K562 (cell line): Measurements from ENCODE around the gene PROK2. TPM values are rescaled to one million over a fixed set of nuclear protein-coding genes. Genes with fewer than 3 reads are reported as not detected.

ENCODE experiments used
- ATAC-seq: fragments of 200-7000 bp; cut with Tn5 transposase; 3 replicates; pipeline ENCODE4 v1.9.1; 2020; ENCODE audit warnings: moderate library complexity
- BruUV-seq: library from RNA; stranded (reverse); fragments of 400-500 nt; replicated peaks from 2 replicates; lab custom pipeline; 2021; lab: Mats Ljungman, UMichigan
- CTCF ChIA-PET: fragments of 300-600 bp; formaldehyde crosslinking; extraction: SDS; loops from one replicate; lab custom pipeline; 2021; ENCODE audit warnings: low intra/inter-chr PET ratio; lab: Yijun Ruan, JAX
- POLR2A ChIA-PET: fragments of 300-600, 350-650 bp; sonication (Branson Sonifier 250); formaldehyde crosslinking; extraction: SDS; loops from one replicate; lab custom pipeline; 2021; ENCODE audit warnings: antibody characterized with exemption, inconsistent platforms; lab: Yijun Ruan, JAX
- DNase-seq, 4 experiments: peaks; one replicate each; pipeline versions ENCODE4 v3.0.0 to v3.0.0-alpha.2; 2011 to 2018; ENCODE audit warnings: low spot score in 3 of 4, mixed read lengths in 3 of 4; ENCODE audit errors: extremely low read depth in 1 of 4
- FAIRE-seq: peaks from 2 replicates; lab custom pipeline; 2011; peaks lifted over from hg19 to GRCh38; lab: Jason Lieb, UNC
- H2AFZ ChIP-seq: 2 replicates; pipeline ENCODE4 v1.6.0; 2011; ENCODE audit warnings: low read depth, low read length, control low read depth, inconsistent platforms
- H3K27ac ChIP-seq: fragments of 200-600 bp; 3 replicates; pipeline ENCODE4 v1.8.0; 2011; ENCODE audit warnings: low read depth, mild to moderate bottlenecking, control low read depth, inconsistent platforms, low read length, moderate library complexity, mixed read lengths; ENCODE audit errors: extremely low read depth
- H3K27me3 ChIP-seq, 2 experiments: fragments of 300-600 bp in 1 of 2; 2 replicates in 1 of 2; 3 replicates in 1 of 2; pipeline versions ENCODE4 v1.6.0 to v1.8.0; 2011; ENCODE audit warnings: inconsistent platforms in 2 of 2, low read length in 2 of 2, mild to moderate bottlenecking in 1 of 2, mixed read lengths in 1 of 2, moderate library complexity in 1 of 2; ENCODE audit not compliant: control insufficient read depth in 2 of 2, insufficient read depth in 2 of 2
- H3K36me3 ChIP-seq: fragments of 300-600 bp; 3 replicates; pipeline ENCODE4 v1.8.0; 2011; ENCODE audit warnings: mild to moderate bottlenecking, low read length, inconsistent platforms; ENCODE audit not compliant: control insufficient read depth, insufficient read depth
- H3K4me1 ChIP-seq, 2 experiments: fragments of 200-600 bp in 1 of 2; replicated peaks in 1 of 2; 2 replicates in 1 of 2; 3 replicates in 1 of 2; pipeline versions ENCODE4 v1.5.1 to v1.8.0; 2011; ENCODE audit warnings: inconsistent platforms in 2 of 2, low read length in 2 of 2, mild to moderate bottlenecking in 1 of 2, mixed read lengths in 1 of 2, moderate library complexity in 1 of 2; ENCODE audit not compliant: control insufficient read depth in 2 of 2, insufficient read depth in 2 of 2
- H3K4me2 ChIP-seq: 2 replicates; pipeline ENCODE4 v1.6.1; 2011; ENCODE audit warnings: low read length, control low read depth, inconsistent platforms, mixed read lengths; ENCODE audit not compliant: insufficient read depth
- H3K4me3 ChIP-seq: fragments of 200-600 bp; sonication (generic), shearing (Covaris generic); 2 replicates; pipeline ENCODE4 v1.5.1; 2016; ENCODE audit warnings: control low read depth, inconsistent platforms
- H3K79me2 ChIP-seq: fragments of 200-600 bp; 3 replicates; pipeline ENCODE4 v1.8.0; 2011; ENCODE audit warnings: low read length, inconsistent platforms; ENCODE audit not compliant: control insufficient read depth, insufficient read depth
- H3K9ac ChIP-seq, 2 experiments: 2 replicates each; pipeline versions ENCODE4 v1.6.0 to v1.6.1; 2011; ENCODE audit warnings: low read depth in 2 of 2, low read length in 2 of 2, control low read depth in 1 of 2, inconsistent platforms in 1 of 2, mild to moderate bottlenecking in 1 of 2, mixed read lengths in 1 of 2; ENCODE audit not compliant: insufficient read depth in 1 of 2
- H3K9me1 ChIP-seq: one replicate; pipeline ENCODE4 v1.6.0; 2011; ENCODE audit warnings: inconsistent platforms, mild to moderate bottlenecking, low read length, moderate library complexity; ENCODE audit not compliant: control insufficient read depth, insufficient read depth
- H3K9me3 ChIP-seq: replicated peaks from 2 replicates; pipeline ENCODE4 v1.5.1; 2011; ENCODE audit warnings: low read depth, low read length, inconsistent platforms; ENCODE audit not compliant: control insufficient read depth, insufficient read depth
- H4K20me1 ChIP-seq: replicated peaks from 2 replicates; pipeline ENCODE4 v1.6.1; 2011; ENCODE audit warnings: low read length, inconsistent platforms, mixed read lengths; ENCODE audit not compliant: control insufficient read depth, insufficient read depth
- CREM ChIP-seq: IDR thresholded peaks from 2 replicates; pipeline ENCODE4 v1.6.1; 2014; ENCODE audit warnings: antibody characterized with exemption, low read depth
- GATAD2A ChIP-seq: fragments of 450-650 bp; IDR thresholded peaks from 2 replicates; pipeline ENCODE4 v1.6.1; 2017
- KHSRP ChIP-seq: fragments of 450-650 bp; IDR thresholded peaks from 2 replicates; pipeline ENCODE4 v1.6.1; 2017
- ZNF384 ChIP-seq: IDR thresholded peaks from 2 replicates; pipeline ENCODE4 v1.6.1; 2012; ENCODE audit warnings: low read depth, low read length, improper control_type of control experiment
- WGBS: fragments of 100-300 bp; shearing (Covaris generic); methylation state at CpG from one replicate; pipeline ENCODE4 v1.1.6; 2016; ENCODE audit warnings: low coverage, mixed read lengths; ENCODE audit not compliant: insufficient coverage; ENCODE audit errors: missing lambda C conversion rate; 5-methylcytosine and 5-hydroxymethylcytosine counted together
- in situ Hi-C: fragments of 300-500 bp; cut with MboI; formaldehyde crosslinking; loops from 4 replicates; pipeline ENCODE4 v1.15.0; 2018; ENCODE audit warnings: inconsistent platforms, mixed read lengths
- intact Hi-C: fragments of 100-400 bp; cut with micrococcal nuclease; formaldehyde crosslinking; loops from 2 replicates; pipeline ENCODE4 v1.14.2; 2022
- polyA plus RNA-seq, 8 experiments: library from polyadenylated mRNA; depleted of rRNA in 4 of 8; stranded (reverse) in 5 of 8; unstranded in 3 of 8; fragments of >200 nt; fragmentation: Nextera tagmentation in 2 of 8; fragmentation: Illumina TruSeq in 1 of 8; extraction: Ambion mirVana in 2 of 8; extraction: Trizol in 1 of 8; gene quantifications; 2 replicates each; pipeline versions ENCODE4 v1.2.1 to v1.2.3, GENCODE V29; 2011 to 2014; ENCODE audit warnings: inconsistent platforms in 1 of 8, missing spikeins in 1 of 8
- total RNA-seq, 7 experiments: library from RNA; depleted of rRNA in 6 of 7; stranded (reverse); fragments of >200 nt in 6 of 7; fragmentation: Illumina TruSeq in 2 of 7; extraction: Trizol in 2 of 7; gene quantifications; 2 replicates each; pipeline versions ENCODE4 v1.2.1 to v1.2.3, GENCODE V29; 2011 to 2021; ENCODE audit warnings: low replicate concordance in 1 of 7
- TF ChIP-seq, protein P1 (sequence below), 2 experiments: IDR thresholded peaks in 1 of 2; conservative IDR thresholded peaks in 1 of 2; 2 replicates each; pipeline ENCODE4 v1.6.1; 2016; ENCODE audit warnings: low read depth in 2 of 2, mild to moderate bottlenecking in 1 of 2, missing compliant biosample characterization in 1 of 2, missing genetic modification characterization in 1 of 2, moderate library complexity in 1 of 2
- TF ChIP-seq, protein P2 (sequence below): fragments of 250-450 bp; sonication (Bioruptor Pico); IDR thresholded peaks from 2 replicates; pipeline ENCODE4 v1.4.0; 2020; ENCODE audit warnings: mild to moderate bottlenecking, moderate library complexity

Gene PROK2
- total and polyA plus RNA-seq, 9 of the 15 experiments (the other 6 are each of a cell fraction or from before 2014, with no cell fraction given) = 0.07 to 0.13 TPM; not detected in 7

GRCh38 chr3:71780430-71780829 is 4.5 kb downstream of the PROK2 start:
- H3K36me3 ChIP-seq = no peaks in the 10 kb centered on the region
- peak overlapping the region; percentile 51; the same call in 1 of the 3 replicates for H3K27ac ChIP-seq
- CTCF ChIA-PET = no interaction called here
- 40% methylated on average over 4 of the region's 4 CpGs for WGBS
- in situ Hi-C loops = no loop called here
- H3K9ac ChIP-seq = no peak overlapping the region
- FAIRE-seq (no peak), DNase-seq (no peak), ATAC-seq (no peak)
- no peaks in the 10 kb centered on the region for H3K27me3 ChIP-seq
- H4K20me1 ChIP-seq = no peaks in the 10 kb centered on the region
- H3K9me1 ChIP-seq = no peaks in the 10 kb centered on the region
- peaks cover 0 to 21% of the 10 kb centered on the region in 2 experiments; a peak in 3 of 5 replicates for H3K4me1 ChIP-seq
- TF ChIP-seq, protein P1, sequence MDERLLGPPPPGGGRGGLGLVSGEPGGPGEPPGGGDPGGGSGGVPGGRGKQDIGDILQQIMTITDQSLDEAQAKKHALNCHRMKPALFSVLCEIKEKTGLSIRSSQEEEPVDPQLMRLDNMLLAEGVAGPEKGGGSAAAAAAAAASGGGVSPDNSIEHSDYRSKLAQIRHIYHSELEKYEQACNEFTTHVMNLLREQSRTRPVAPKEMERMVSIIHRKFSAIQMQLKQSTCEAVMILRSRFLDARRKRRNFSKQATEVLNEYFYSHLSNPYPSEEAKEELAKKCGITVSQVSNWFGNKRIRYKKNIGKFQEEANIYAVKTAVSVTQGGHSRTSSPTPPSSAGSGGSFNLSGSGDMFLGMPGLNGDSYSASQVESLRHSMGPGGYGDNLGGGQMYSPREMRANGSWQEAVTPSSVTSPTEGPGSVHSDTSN (CRISPR knock-in tag; IDR thresholded peaks at IDR 0.05; ENCODE audit: low read depth) = no peak
- TF ChIP-seq, protein P1 (tag; conservative IDR thresholded peaks at IDR 0.05; ENCODE audit: low read depth) = no peak
- TF ChIP-seq KHSRP = no peak
- TF ChIP-seq, protein P2, sequence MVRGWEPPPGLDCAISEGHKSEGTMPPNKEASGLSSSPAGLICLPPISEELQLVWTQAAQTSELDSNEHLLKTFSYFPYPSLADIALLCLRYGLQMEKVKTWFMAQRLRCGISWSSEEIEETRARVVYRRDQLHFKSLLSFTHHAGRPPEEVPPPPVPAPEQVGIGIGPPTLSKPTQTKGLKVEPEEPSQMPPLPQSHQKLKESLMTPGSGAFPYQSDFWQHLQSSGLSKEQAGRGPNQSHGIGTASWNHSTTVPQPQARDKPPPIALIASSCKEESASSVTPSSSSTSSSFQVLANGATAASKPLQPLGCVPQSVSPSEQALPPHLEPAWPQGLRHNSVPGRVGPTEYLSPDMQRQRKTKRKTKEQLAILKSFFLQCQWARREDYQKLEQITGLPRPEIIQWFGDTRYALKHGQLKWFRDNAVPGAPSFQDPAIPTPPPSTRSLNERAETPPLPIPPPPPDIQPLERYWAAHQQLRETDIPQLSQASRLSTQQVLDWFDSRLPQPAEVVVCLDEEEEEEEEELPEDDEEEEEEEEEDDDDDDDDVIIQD (CRISPR knock-in tag) = no peak
- TF ChIP-seq ZNF384 = no peak
- TF ChIP-seq CREM = no peak
- TF ChIP-seq GATAD2A = no peak
- POLR2A ChIA-PET = no interaction called here
- no peak overlapping the region for H3K4me2 ChIP-seq
- peak overlapping the region; percentile 81 for H2AFZ ChIP-seq
- H3K79me2 ChIP-seq = no peaks in the 10 kb centered on the region
- no TSS peak for BruUV-seq
- H3K9me3 ChIP-seq = no peaks in the 10 kb centered on the region
- H3K4me3 ChIP-seq = no peak overlapping the region
- intact Hi-C loops = no loop called here
